Neural cell (in vitro differentiated cells): ENCODE data around the gene VAMP1. TPM values are rescaled to one million over a fixed set of nuclear protein-coding genes. Genes with fewer than 3 reads are reported as not detected.
"Not testable (repeated sequence)": the region's sequence is repeated elsewhere in the genome, so short reads cannot be mapped to it uniquely, and the experiment has no call there.

Experiments used
- H2AFZ ChIP-seq: fragments of 200-600, 300-800 bp; sonication (generic), shearing (Covaris generic); 2 replicates; pipeline ENCODE4 v1.6.0; 2014; ENCODE audit warnings: low read depth, mild to moderate bottlenecking, antibody characterized with exemption, low read length, moderate library complexity
- H3F3A ChIP-seq: fragments of 200-600 bp; shearing (Covaris generic); 2 replicates; pipeline ENCODE4 v1.6.1; 2016; ENCODE audit warnings: mild to moderate bottlenecking, moderate library complexity, mixed read lengths, antibody characterized with exemption, low read length; ENCODE audit not compliant: insufficient read depth, poor library complexity, severe bottlenecking
- H3K27ac ChIP-seq: fragments of 200-600, 300-800 bp; sonication (generic), shearing (Covaris generic); 2 replicates; pipeline ENCODE4 v1.5.1; 2014; ENCODE audit warnings: mild to moderate bottlenecking, low read length, moderate library complexity
- H3K27me3 ChIP-seq: fragments of 300-800, 200-600 bp; sonication (generic), shearing (Covaris generic); 2 replicates; pipeline ENCODE4 v1.6.0; 2014; ENCODE audit warnings: mild to moderate bottlenecking, low read depth, low read length, moderate library complexity; ENCODE audit not compliant: insufficient read depth
- H3K36me3 ChIP-seq: fragments of 300-800, 200-600 bp; sonication (generic), shearing (Covaris generic); 2 replicates; pipeline ENCODE4 v1.5.1; 2014; ENCODE audit warnings: mild to moderate bottlenecking, antibody characterized with exemption, low read length, moderate library complexity; ENCODE audit not compliant: insufficient read depth
- H3K4me2 ChIP-seq: fragments of 300-800, 200-600 bp; sonication (generic), shearing (Covaris generic); 2 replicates; pipeline ENCODE4 v1.6.0; 2014; ENCODE audit warnings: mild to moderate bottlenecking, low read length
- H3K4me3 ChIP-seq: fragments of 300-800, 200-600 bp; sonication (generic), shearing (Covaris generic); 2 replicates; pipeline ENCODE4 v1.5.1; 2014; ENCODE audit warnings: mild to moderate bottlenecking, low read length, moderate library complexity
- H3K79me2 ChIP-seq: fragments of 200-600 bp; shearing (Covaris generic); replicated peaks from 2 replicates; pipeline ENCODE4 v1.6.0; 2014; ENCODE audit warnings: mild to moderate bottlenecking, low read length, moderate library complexity; ENCODE audit not compliant: insufficient read depth
- H3K9ac ChIP-seq: fragments of 300-800, 200-600 bp; sonication (generic), shearing (Covaris generic); 2 replicates; pipeline ENCODE4 v1.6.1; 2016; ENCODE audit warnings: mild to moderate bottlenecking, low read length, mixed read lengths
- H3K9me2 ChIP-seq: fragments of 200-600 bp; shearing (Covaris generic); 2 replicates; pipeline ENCODE4 v1.6.1; 2016; ENCODE audit warnings: mild to moderate bottlenecking, low read length, mixed read lengths; ENCODE audit not compliant: insufficient read depth
- H3K9me3 ChIP-seq: fragments of 200-600, 300-800 bp; sonication (generic), shearing (Covaris generic); 2 replicates; pipeline ENCODE4 v1.6.1; 2016; ENCODE audit warnings: mild to moderate bottlenecking, mixed run types, low read length, moderate library complexity, mixed read lengths
- H4K20me1 ChIP-seq: fragments of 200-600 bp; shearing (Covaris generic); 2 replicates; pipeline ENCODE4 v1.6.1; 2016; ENCODE audit warnings: mild to moderate bottlenecking, mixed run types; ENCODE audit not compliant: insufficient read depth
- EP300 ChIP-seq: fragments of 450-650 bp; conservative IDR thresholded peaks from 2 replicates; pipeline ENCODE4 v1.6.1; 2014; ENCODE audit warnings: antibody characterized with exemption, mild to moderate bottlenecking, moderate library complexity; ENCODE audit not compliant: poor library complexity, severe bottlenecking
- EZH2 ChIP-seq: fragments of 200-600, 300-800 bp; shearing (Covaris generic), sonication (generic); IDR thresholded peaks from 2 replicates; pipeline ENCODE4 v1.6.1; 2014; ENCODE audit warnings: antibody characterized with exemption, low read length, borderline replicate concordance, mild to moderate bottlenecking; ENCODE audit not compliant: insufficient read depth, poor library complexity, severe bottlenecking
- MXI1 ChIP-seq: fragments of 450-650 bp; conservative IDR thresholded peaks from 2 replicates; pipeline ENCODE4 v1.6.1; 2014; ENCODE audit warnings: antibody characterized with exemption, mild to moderate bottlenecking; ENCODE audit not compliant: poor library complexity, severe bottlenecking
- POLR2AphosphoS5 ChIP-seq: IDR thresholded peaks from 2 replicates; pipeline ENCODE4 v1.6.1; 2012
- RAD21 ChIP-seq: fragments of 450-650 bp; conservative IDR thresholded peaks from 2 replicates; pipeline ENCODE4 v1.6.1; 2014; ENCODE audit warnings: antibody characterized with exemption, mild to moderate bottlenecking, moderate library complexity
- SMC3 ChIP-seq: fragments of 450-650 bp; conservative IDR thresholded peaks from 2 replicates; pipeline ENCODE4 v1.6.1; 2014; ENCODE audit warnings: antibody characterized with exemption, mild to moderate bottlenecking, moderate library complexity; ENCODE audit not compliant: poor library complexity
- TAF1 ChIP-seq: IDR thresholded peaks from 2 replicates; pipeline ENCODE4 v1.6.1; 2012; ENCODE audit warnings: low read depth
- polyA plus RNA-seq: library from polyadenylated mRNA; depleted of rRNA; stranded (reverse); fragments of >200 nt; gene quantifications from 2 replicates; pipeline ENCODE4 v1.2.3, GENCODE V29; 2014
- TF ChIP-seq, protein P1 (sequence below): IDR thresholded peaks from 2 replicates; pipeline ENCODE4 v1.6.1; 2012; ENCODE audit warnings: borderline replicate concordance
- TF ChIP-seq, protein P2 (sequence below): fragments of 450-650 bp; IDR thresholded peaks from 2 replicates; pipeline ENCODE4 v1.5.1; 2014; ENCODE audit warnings: antibody characterized with exemption, mild to moderate bottlenecking, moderate library complexity; ENCODE audit not compliant: poor library complexity, severe bottlenecking

Gene VAMP1
- polyA plus RNA-seq, 1 donor from 2014 or later = 4.3 TPM

DNA sequence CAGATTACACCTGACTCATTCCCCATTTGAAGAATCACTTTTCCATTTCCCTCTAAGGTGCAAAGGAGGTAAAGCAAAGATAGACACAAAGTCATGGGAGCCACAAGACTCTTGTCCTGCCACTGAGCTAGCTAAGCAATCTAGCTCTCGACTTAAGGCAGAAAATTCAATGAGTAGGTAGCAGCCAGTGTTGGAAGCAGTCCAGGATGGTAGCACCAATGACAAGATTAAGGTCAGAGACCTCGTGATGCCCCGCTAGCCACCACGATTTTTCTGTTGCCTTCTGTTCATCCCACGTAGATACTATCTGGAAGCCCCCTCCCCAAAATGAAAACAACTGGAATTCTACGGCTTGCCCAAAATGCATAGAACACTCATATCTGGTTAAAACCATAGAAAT is 1.4 kb downstream of the VAMP1 start:
- Histone ChIP-seq H3K79me2 (no peaks in the 10 kb centered on the region), H3K9me3 (no peaks in the 10 kb centered on the region), H3K9ac (no peak overlapping the region), H4K20me1 (no peaks in the 10 kb centered on the region), H3K27me3 (no peaks in the 10 kb centered on the region), H3K4me3 (no peak overlapping the region), H2AFZ (no peak overlapping the region), H3K27ac (no peak overlapping the region), H3K36me3 (no peaks in the 10 kb centered on the region), H3K9me2 (no peaks in the 10 kb centered on the region), H3K4me2 (no peak overlapping the region), H3F3A (no peaks in the 10 kb centered on the region)
- TF ChIP-seq, protein P1, sequence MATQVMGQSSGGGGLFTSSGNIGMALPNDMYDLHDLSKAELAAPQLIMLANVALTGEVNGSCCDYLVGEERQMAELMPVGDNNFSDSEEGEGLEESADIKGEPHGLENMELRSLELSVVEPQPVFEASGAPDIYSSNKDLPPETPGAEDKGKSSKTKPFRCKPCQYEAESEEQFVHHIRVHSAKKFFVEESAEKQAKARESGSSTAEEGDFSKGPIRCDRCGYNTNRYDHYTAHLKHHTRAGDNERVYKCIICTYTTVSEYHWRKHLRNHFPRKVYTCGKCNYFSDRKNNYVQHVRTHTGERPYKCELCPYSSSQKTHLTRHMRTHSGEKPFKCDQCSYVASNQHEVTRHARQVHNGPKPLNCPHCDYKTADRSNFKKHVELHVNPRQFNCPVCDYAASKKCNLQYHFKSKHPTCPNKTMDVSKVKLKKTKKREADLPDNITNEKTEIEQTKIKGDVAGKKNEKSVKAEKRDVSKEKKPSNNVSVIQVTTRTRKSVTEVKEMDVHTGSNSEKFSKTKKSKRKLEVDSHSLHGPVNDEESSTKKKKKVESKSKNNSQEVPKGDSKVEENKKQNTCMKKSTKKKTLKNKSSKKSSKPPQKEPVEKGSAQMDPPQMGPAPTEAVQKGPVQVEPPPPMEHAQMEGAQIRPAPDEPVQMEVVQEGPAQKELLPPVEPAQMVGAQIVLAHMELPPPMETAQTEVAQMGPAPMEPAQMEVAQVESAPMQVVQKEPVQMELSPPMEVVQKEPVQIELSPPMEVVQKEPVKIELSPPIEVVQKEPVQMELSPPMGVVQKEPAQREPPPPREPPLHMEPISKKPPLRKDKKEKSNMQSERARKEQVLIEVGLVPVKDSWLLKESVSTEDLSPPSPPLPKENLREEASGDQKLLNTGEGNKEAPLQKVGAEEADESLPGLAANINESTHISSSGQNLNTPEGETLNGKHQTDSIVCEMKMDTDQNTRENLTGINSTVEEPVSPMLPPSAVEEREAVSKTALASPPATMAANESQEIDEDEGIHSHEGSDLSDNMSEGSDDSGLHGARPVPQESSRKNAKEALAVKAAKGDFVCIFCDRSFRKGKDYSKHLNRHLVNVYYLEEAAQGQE = no peak
- TF ChIP-seq MXI1 (no peak), SMC3 (no peak), POLR2AphosphoS5 (no peak), EP300 (no peak), TAF1 (no peak), RAD21 (no peak), EZH2 (no peak)
- TF ChIP-seq, protein P2, sequence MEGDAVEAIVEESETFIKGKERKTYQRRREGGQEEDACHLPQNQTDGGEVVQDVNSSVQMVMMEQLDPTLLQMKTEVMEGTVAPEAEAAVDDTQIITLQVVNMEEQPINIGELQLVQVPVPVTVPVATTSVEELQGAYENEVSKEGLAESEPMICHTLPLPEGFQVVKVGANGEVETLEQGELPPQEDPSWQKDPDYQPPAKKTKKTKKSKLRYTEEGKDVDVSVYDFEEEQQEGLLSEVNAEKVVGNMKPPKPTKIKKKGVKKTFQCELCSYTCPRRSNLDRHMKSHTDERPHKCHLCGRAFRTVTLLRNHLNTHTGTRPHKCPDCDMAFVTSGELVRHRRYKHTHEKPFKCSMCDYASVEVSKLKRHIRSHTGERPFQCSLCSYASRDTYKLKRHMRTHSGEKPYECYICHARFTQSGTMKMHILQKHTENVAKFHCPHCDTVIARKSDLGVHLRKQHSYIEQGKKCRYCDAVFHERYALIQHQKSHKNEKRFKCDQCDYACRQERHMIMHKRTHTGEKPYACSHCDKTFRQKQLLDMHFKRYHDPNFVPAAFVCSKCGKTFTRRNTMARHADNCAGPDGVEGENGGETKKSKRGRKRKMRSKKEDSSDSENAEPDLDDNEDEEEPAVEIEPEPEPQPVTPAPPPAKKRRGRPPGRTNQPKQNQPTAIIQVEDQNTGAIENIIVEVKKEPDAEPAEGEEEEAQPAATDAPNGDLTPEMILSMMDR = no peak

DNA sequence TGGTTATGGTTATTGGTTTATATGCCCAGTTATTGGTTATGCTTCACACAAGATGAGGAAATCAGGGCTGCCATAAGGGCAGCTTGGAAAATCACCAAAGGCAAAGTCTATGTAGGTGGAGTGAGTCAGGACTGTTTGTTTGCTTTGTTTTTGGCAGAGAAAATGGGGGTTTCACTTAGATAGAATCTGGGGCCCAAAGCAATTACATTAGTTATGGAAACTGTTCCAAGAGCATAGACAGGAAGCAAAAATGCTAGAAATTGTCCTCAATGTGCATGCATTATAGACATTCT is 2.2 kb downstream of the VAMP1 start:
- Histone ChIP-seq H3K27ac (no peak overlapping the region), H4K20me1 (no peaks in the 10 kb centered on the region), H3K27me3 (no peaks in the 10 kb centered on the region), H3K9me2 (no peaks in the 10 kb centered on the region), H3K9me3 (no peaks in the 10 kb centered on the region), H3K36me3 (no peaks in the 10 kb centered on the region), H3K9ac (no peak overlapping the region), H3K79me2 (no peaks in the 10 kb centered on the region), H3K4me3 (no peak overlapping the region), H3F3A (no peaks in the 10 kb centered on the region), H3K4me2 (no peak overlapping the region), H2AFZ (no peak overlapping the region)
- TF ChIP-seq, protein P1 = no peak
- TF ChIP-seq MXI1 (no peak), TAF1 (no peak), SMC3 (no peak), EZH2 (no peak), POLR2AphosphoS5 (no peak), RAD21 (no peak)
- TF ChIP-seq, protein P2 = no peak

DNA sequence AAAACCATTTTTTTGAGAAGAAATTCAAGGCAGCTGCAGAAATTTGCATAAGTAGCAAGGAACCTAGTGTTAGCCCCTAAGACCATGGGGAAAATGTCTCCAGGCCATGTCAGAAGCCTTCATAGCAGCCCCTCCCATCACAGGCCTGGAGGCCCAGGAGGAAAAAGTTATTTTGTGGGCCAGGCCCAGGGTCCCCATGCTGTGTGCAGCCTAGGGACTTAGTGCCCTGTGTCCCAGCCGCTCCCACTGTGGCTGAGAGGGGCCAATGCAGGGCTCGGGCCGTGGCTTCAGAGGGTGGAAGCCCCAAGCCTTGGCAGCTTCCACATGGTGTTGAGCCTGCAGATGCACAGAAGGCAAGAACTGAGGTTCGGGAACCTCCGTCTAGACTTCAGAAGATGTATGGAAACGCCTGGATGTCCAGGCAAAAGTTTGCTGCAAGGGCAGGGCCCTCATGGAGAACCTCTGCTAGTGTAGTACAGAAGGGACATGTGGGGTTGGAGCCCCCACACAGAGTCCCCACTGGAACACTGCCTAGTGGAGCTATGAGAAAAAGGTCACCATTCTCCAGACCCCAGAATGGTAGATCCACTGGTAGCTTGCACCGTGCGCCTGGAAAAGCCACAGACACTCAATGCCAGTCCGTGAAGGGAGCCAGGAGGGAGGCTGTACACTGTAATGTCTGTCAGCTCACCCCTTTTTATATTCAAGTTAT is 2.8 kb downstream of the VAMP1 start:
- H3K4me2 ChIP-seq, H3K79me2 ChIP-seq, H3K9me3 ChIP-seq, H3K9ac ChIP-seq, H3K27me3 ChIP-seq, H4K20me1 ChIP-seq, H3K4me3 ChIP-seq, H3F3A ChIP-seq, H3K36me3 ChIP-seq, H3K27ac ChIP-seq, H3K9me2 ChIP-seq, H2AFZ ChIP-seq: not testable (repeated sequence)
